Measurements from ENCODE around the gene SRPK1. TPM values are rescaled to one million over a fixed set of nuclear protein-coding genes. Genes with fewer than 3 reads are reported as not detected.

Gene SRPK1
- total and polyA plus RNA-seq, 8 donors, result 34.1 to 47.0 (median 39.5) TPM

- TF ChIP-seq, protein P1, sequence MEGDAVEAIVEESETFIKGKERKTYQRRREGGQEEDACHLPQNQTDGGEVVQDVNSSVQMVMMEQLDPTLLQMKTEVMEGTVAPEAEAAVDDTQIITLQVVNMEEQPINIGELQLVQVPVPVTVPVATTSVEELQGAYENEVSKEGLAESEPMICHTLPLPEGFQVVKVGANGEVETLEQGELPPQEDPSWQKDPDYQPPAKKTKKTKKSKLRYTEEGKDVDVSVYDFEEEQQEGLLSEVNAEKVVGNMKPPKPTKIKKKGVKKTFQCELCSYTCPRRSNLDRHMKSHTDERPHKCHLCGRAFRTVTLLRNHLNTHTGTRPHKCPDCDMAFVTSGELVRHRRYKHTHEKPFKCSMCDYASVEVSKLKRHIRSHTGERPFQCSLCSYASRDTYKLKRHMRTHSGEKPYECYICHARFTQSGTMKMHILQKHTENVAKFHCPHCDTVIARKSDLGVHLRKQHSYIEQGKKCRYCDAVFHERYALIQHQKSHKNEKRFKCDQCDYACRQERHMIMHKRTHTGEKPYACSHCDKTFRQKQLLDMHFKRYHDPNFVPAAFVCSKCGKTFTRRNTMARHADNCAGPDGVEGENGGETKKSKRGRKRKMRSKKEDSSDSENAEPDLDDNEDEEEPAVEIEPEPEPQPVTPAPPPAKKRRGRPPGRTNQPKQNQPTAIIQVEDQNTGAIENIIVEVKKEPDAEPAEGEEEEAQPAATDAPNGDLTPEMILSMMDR (IDR thresholded peaks at IDR 0.05), result no peak
- no peaks in the 10 kb centered on the region for H3K4me1 ChIP-seq
- intact Hi-C loops (cut with DNase I), result no loop called here
- ATAC-seq, result peak; percentile 38
- peaks cover 23 to 82% of the 10 kb centered on the region in 2 donors for H3K27me3 ChIP-seq
- H3K9me3 ChIP-seq, result no peaks in the 10 kb centered on the region
- no peak overlapping the region for H3K4me3 ChIP-seq
- no peaks in the 10 kb centered on the region for H3K36me3 ChIP-seq
- H3K27ac ChIP-seq, result no peak overlapping the region
- peak in 1 of 4 donors; percentile 82 for DNase-seq
Observed at GRCh38 chr6:35786810-35787209, 134.1 kb downstream of the SRPK1 start.

GRCh38 chr6:35786272-35786671 is 134.6 kb downstream of the SRPK1 start:
- peaks cover 23 to 85% of the 10 kb centered on the region in 2 donors for H3K27me3 ChIP-seq
- TF ChIP-seq, protein P1 (IDR thresholded peaks at IDR 0.05), result no peak
- no peak overlapping the region for H3K4me3 ChIP-seq
- no peak for DNase-seq
- H3K27ac ChIP-seq, result no peak overlapping the region
- no peaks in the 10 kb centered on the region for H3K4me1 ChIP-seq
- ATAC-seq, result no peak
- intact Hi-C loops (cut with DNase I), result no loop called here
- H3K36me3 ChIP-seq, result no peaks in the 10 kb centered on the region
- H3K9me3 ChIP-seq, result no peaks in the 10 kb centered on the region

GRCh38 chr6:35784200-35784599 is 136.7 kb downstream of the SRPK1 start:
- TF ChIP-seq, protein P1 (IDR thresholded peaks at IDR 0.05), result no peak
- H3K4me3 ChIP-seq, result no peak overlapping the region
- H3K27ac ChIP-seq, result no peak overlapping the region
- no peaks in the 10 kb centered on the region for H3K36me3 ChIP-seq
- intact Hi-C loops (cut with DNase I), result no loop called here
- no peaks in the 10 kb centered on the region for H3K9me3 ChIP-seq
- H3K27me3 ChIP-seq, result peaks cover 23 to 68% of the 10 kb centered on the region in 2 donors
- no peak for DNase-seq
- ATAC-seq, result no peak
- no peaks in the 10 kb centered on the region for H3K4me1 ChIP-seq

Other genes starting within 250 kb of the SRPK1 start
- gene FKBP5, start 232.2 kb downstream of the SRPK1 start, total RNA-seq, result 100 to 1,000 TPM; 114 to 139 TPM
- 10 to 100 TPM; 15.6 to 22.2 (median 18.5) TPM for gene FKBP5, start 232.2 kb downstream of the SRPK1 start, polyA plus RNA-seq (ENCODE audit: insufficient read length in 6 of 6)
- under 1 TPM; 0.45 to 0.90 TPM for gene ARMC12, start 184.1 kb downstream of the SRPK1 start, total RNA-seq
- gene ARMC12, start 184.1 kb downstream of the SRPK1 start, polyA plus RNA-seq (ENCODE audit: insufficient read length in 6 of 6), result 1 to 10 TPM in 1 of 6 donors, under 1 TPM in 5; 0.53 to 1.7 (median 0.86) TPM
- gene CLPSL2, start 144.5 kb downstream of the SRPK1 start, total RNA-seq, result not detected
- not detected for gene CLPSL2, start 144.5 kb downstream of the SRPK1 start, polyA plus RNA-seq (ENCODE audit: insufficient read length in 6 of 6)
- not detected for gene CLPSL1, start 140.1 kb downstream of the SRPK1 start, total RNA-seq
- gene CLPSL1, start 140.1 kb downstream of the SRPK1 start, polyA plus RNA-seq (ENCODE audit: insufficient read length in 6 of 6), result not detected
- gene CLPS, start 123.8 kb downstream of the SRPK1 start, total RNA-seq, result not detected
- not detected for gene CLPS, start 123.8 kb downstream of the SRPK1 start, polyA plus RNA-seq (ENCODE audit: insufficient read length in 6 of 6)
- not detected for gene LHFPL5, start 115.7 kb downstream of the SRPK1 start, total RNA-seq
- not detected for gene LHFPL5, start 115.7 kb downstream of the SRPK1 start, polyA plus RNA-seq (ENCODE audit: insufficient read length in 6 of 6)
- gene SLC26A8, start 103.5 kb upstream of the SRPK1 start, total RNA-seq, result 1 to 10 TPM in 1 of 2 donors, not detected in 1; 1.5 TPM
- gene SLC26A8, start 103.5 kb upstream of the SRPK1 start, polyA plus RNA-seq (ENCODE audit: insufficient read length in 6 of 6), result under 1 TPM; 0.30 to 0.61 (median 0.53) TPM
- 10 to 100 TPM; 52.9 to 84.1 TPM for gene MAPK14, start 106.7 kb upstream of the SRPK1 start, total RNA-seq
- gene MAPK14, start 106.7 kb upstream of the SRPK1 start, polyA plus RNA-seq (ENCODE audit: insufficient read length in 6 of 6), result 10 to 100 TPM; 64.3 to 75.2 (median 68.3) TPM
- 10 to 100 TPM; 83.2 to 89.7 TPM for gene MAPK13, start 209.4 kb upstream of the SRPK1 start, total RNA-seq
- gene MAPK13, start 209.4 kb upstream of the SRPK1 start, polyA plus RNA-seq (ENCODE audit: insufficient read length in 6 of 6), result 10 to 100 TPM; 15.7 to 21.4 (median 17.2) TPM

All from left lung (tissue), 10 donors.